RWPE2 (cell line): ENCODE measurements around the gene SRC.

Experiments used
- ATAC-seq: fragments of 200-7000 bp; cut with Tn5 transposase; 3 replicates; pipeline ENCODE4 v1.9.1; 2021; ENCODE audit warnings: low read depth
- DNase-seq: peaks from one replicate; pipeline ENCODE4 v3.0.0-alpha.2; 2020; ENCODE audit warnings: low spot score
- H3K27ac ChIP-seq: fragments of 450-650 bp; 2 replicates; pipeline ENCODE4 v1.5.1; 2017; ENCODE audit warnings: mild to moderate bottlenecking; ENCODE audit not compliant: poor library complexity, severe bottlenecking
- H3K27me3 ChIP-seq: fragments of 250-450 bp; sonication (Bioruptor Pico); 2 replicates; pipeline ENCODE4 v1.5.1; 2021; ENCODE audit warnings: mild to moderate bottlenecking, moderate library complexity; ENCODE audit not compliant: insufficient read depth, poor library complexity, severe bottlenecking
- H3K36me3 ChIP-seq: fragments of 250-450 bp; sonication (Bioruptor Pico); 2 replicates; pipeline ENCODE4 v1.5.1; 2020; ENCODE audit warnings: low read depth, mild to moderate bottlenecking, moderate library complexity
- H3K4me1 ChIP-seq: fragments of 250-450 bp; sonication (Bioruptor Pico); 2 replicates; pipeline ENCODE4 v1.5.1; 2021; ENCODE audit warnings: mild to moderate bottlenecking, moderate library complexity; ENCODE audit not compliant: insufficient read depth, poor library complexity, severe bottlenecking
- H3K4me3 ChIP-seq: fragments of 250-450 bp; sonication (Bioruptor Pico); 2 replicates; pipeline ENCODE4 v1.5.1; 2021; ENCODE audit warnings: mild to moderate bottlenecking, moderate library complexity; ENCODE audit not compliant: severe bottlenecking
- H3K9me3 ChIP-seq: fragments of 250-450 bp; sonication (Bioruptor Pico); 2 replicates; pipeline ENCODE4 v1.5.1; 2021; ENCODE audit warnings: mild to moderate bottlenecking, moderate library complexity; ENCODE audit not compliant: severe bottlenecking
- TF ChIP-seq, protein P1 (sequence below): fragments of 450-650 bp; IDR thresholded peaks from one replicate; pipeline ENCODE4 v1.5.1; 2017; ENCODE audit warnings: mild to moderate bottlenecking, moderate library complexity; ENCODE audit not compliant: poor library complexity, severe bottlenecking

The SRC gene

DNA sequence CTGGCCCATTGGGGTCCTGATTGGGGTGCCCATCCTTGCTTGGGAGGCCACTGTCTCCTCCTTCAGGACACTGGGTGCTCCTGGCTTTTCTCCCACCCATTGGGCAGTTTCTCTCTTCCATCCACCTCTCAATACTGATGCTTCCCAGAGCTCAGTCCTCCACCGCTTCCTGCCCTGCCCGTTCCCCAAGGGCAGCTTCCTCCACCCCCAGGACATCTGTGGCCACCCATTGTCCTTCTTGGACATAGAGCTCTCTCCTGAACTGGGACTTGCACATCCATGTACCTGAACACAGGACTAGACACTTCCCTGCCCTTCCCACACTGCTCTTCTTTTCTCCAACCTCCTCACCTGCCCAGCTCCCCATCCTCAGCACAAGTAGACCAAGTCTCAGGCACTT, 105.7 kb downstream of the SRC start:
- Histone ChIP-seq H3K4me1 (no peaks in the 10 kb centered on the region), H3K27me3 (no peaks in the 10 kb centered on the region), H3K36me3 (no peaks in the 10 kb centered on the region), H3K27ac (no peak overlapping the region), H3K9me3 (no peaks in the 10 kb centered on the region), H3K4me3 (no peak overlapping the region)
- ATAC-seq (no peak), DNase-seq (peak; percentile 67)
- TF ChIP-seq, protein P1, sequence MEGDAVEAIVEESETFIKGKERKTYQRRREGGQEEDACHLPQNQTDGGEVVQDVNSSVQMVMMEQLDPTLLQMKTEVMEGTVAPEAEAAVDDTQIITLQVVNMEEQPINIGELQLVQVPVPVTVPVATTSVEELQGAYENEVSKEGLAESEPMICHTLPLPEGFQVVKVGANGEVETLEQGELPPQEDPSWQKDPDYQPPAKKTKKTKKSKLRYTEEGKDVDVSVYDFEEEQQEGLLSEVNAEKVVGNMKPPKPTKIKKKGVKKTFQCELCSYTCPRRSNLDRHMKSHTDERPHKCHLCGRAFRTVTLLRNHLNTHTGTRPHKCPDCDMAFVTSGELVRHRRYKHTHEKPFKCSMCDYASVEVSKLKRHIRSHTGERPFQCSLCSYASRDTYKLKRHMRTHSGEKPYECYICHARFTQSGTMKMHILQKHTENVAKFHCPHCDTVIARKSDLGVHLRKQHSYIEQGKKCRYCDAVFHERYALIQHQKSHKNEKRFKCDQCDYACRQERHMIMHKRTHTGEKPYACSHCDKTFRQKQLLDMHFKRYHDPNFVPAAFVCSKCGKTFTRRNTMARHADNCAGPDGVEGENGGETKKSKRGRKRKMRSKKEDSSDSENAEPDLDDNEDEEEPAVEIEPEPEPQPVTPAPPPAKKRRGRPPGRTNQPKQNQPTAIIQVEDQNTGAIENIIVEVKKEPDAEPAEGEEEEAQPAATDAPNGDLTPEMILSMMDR = no peak

DNA sequence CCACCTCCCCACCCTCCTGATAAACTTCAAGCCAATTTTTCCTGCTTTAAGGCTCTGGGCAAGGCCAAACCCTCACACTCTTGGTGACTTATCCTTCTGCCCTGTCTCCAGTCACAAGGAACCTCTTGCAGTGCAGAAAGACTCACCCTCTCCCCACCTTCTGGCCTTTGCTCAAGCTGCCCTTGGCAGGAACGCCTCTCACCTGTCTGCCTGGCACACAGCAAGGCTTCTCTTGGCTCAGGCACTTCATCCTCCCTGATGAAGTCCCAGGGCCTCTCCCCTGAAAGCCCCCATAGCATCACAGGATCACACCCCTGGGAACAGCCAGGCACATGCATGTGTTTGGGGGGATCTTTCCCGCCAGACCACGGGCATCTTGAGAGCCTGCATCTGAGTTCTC, 106.3 kb downstream of the SRC start:
- Histone ChIP-seq H3K36me3 (no peaks in the 10 kb centered on the region), H3K27ac (no peak overlapping the region), H3K4me3 (no peak overlapping the region), H3K27me3 (no peaks in the 10 kb centered on the region), H3K4me1 (no peaks in the 10 kb centered on the region), H3K9me3 (no peaks in the 10 kb centered on the region)
- peak; percentile 58 for DNase-seq
- ATAC-seq = no peak
- TF ChIP-seq, protein P1 = no peak

DNA sequence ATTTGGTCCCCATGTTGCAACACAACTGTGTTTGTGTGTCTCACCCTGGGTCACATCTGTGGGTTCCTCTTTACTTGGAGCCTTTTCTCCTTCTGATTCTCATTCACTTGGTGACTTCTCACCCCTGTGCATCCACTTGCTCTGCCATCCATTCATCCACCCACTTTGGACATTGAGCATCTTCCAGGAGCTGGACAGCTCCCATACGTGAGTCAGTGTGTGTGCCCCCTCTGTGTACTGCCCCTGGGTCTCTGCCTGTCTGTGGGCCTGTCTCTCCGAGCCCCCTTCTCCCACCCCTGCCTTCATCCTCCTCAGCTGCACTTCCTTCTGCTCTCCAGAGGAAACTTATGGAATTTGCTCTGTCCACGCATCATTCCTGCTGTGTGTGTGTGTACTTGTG, 107.3 kb downstream of the SRC start:
- no peak for DNase-seq
- Histone ChIP-seq H3K36me3 (no peaks in the 10 kb centered on the region), H3K9me3 (no peaks in the 10 kb centered on the region), H3K4me3 (no peak overlapping the region), H3K27ac (no peak overlapping the region), H3K4me1 (no peaks in the 10 kb centered on the region), H3K27me3 (no peaks in the 10 kb centered on the region)
- 0 out of 3 replicates have a peak, but pooled peaks have one; percentile 8 for ATAC-seq
- TF ChIP-seq, protein P1 = no peak

DNA sequence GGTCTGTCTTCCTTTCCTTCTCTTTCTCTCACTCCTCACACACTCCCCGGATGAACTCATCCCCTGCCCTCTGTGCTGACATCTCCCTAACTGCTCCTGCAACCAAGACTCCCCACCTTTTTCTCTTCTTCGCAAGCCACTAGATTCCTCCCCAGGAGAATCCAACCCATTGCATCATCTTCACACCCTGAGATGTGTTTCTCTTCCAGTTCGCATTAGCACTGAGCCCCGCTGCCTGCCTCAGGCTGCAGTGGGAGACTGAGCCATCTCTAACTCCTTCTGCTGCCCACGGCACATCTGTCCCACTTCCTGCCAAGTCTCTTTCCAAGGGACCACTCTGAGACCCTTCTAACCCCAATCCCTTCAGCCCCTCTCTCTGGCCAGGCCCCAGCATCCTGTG, 107.9 kb downstream of the SRC start:
- Histone ChIP-seq H3K4me3 (no peak overlapping the region), H3K9me3 (no peaks in the 10 kb centered on the region), H3K4me1 (no peaks in the 10 kb centered on the region), H3K27me3 (no peaks in the 10 kb centered on the region), H3K27ac (no peak overlapping the region), H3K36me3 (no peaks in the 10 kb centered on the region)
- DNase-seq = peak; percentile 48
- ATAC-seq = no peak
- TF ChIP-seq, protein P1 = no peak

DNA sequence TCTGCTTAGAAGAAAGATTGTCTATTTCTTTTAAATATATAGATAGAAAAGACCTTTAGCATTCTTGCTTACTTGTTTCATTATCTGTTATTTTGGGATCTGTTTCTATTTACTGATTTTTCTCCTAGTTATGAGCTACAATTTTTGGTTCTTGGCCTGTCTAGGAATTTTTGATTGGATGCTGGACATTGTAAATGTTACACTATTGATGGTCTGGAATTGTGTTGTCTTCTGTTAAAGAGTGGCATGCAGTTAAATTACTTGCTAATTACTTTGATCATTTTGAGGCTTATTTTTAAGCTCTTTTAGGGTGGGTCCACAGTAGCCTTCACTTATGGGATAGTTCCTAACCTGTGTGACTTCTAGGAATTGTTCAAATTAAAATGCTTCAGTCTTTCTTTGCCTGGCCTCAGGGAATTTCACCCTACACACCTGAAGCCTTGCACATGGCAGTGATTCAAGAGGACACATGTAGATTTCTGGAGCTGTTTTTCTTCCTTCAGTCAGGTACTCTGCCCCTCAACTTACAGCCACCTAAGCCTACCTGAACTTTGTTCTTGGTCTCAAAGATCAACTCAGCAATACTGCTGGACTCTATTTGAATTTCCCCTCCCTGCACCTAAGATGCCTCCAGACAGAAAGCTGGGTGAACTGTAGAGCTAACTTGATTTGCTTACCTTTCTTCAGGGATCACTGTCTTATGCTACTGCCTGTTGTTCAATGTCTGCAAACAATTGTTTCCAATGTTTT, 108.9 kb downstream of the SRC start:
- Histone ChIP-seq H3K4me1 (no peaks in the 10 kb centered on the region), H3K4me3 (no peak overlapping the region), H3K27ac (no peak overlapping the region), H3K27me3 (no peaks in the 10 kb centered on the region), H3K9me3 (no peaks in the 10 kb centered on the region), H3K36me3 (no peaks in the 10 kb centered on the region)
- ATAC-seq = no peak
- TF ChIP-seq, protein P1 = no peak
- no peak for DNase-seq
